Measurements from ENCODE around the gene SAMHD1.
"Not testable (repeated sequence)": the region's sequence is repeated elsewhere in the genome, so short reads cannot be mapped to it uniquely, and the experiment has no call there.

The SAMHD1 gene

GRCh38 chr20:36854348-36855240, 96.9 kb downstream of the SAMHD1 start:
- DNase-seq = no peak

GRCh38 chr20:36852187-36852586, 99.3 kb downstream of the SAMHD1 start:
- DNase-seq = peak in 42 of 58 donors; percentile 14 to 75 (median 52)

GRCh38 chr20:36851490-36851889, 100.0 kb downstream of the SAMHD1 start:
- DNase-seq = no peak

- no peak for DNase-seq
Observed at GRCh38 chr20:36850759-36851158, 100.7 kb downstream of the SAMHD1 start.

- no peak for DNase-seq
Observed at GRCh38 chr20:36849333-36850065, 102.0 kb downstream of the SAMHD1 start.

GRCh38 chr20:36848677-36849076, 102.8 kb downstream of the SAMHD1 start:
- DNase-seq = no peak

- DNase-seq = peak in 4 of 58 donors; percentile 20 to 44 (median 36)
Observed at GRCh38 chr20:36848078-36848660, 103.3 kb downstream of the SAMHD1 start.

GRCh38 chr20:36847710-36848040, 103.8 kb downstream of the SAMHD1 start:
- DNase-seq = no peak

GRCh38 chr20:36847009-36847709, 104.3 kb downstream of the SAMHD1 start:
- peak in 38 of 58 donors; percentile 17 to 83 (median 48) for DNase-seq

- peak in 40 of 58 donors; percentile 20 to 74 (median 54) for DNase-seq
Observed at GRCh38 chr20:36845288-36845971, 106.1 kb downstream of the SAMHD1 start.

GRCh38 chr20:36841030-36841429, 110.5 kb downstream of the SAMHD1 start:
- DNase-seq = not testable (repeated sequence)
